Measurements from ENCODE around the gene PCNT.

Gene PCNT

GRCh38 chr21:46376231-46376628 is 52.3 kb downstream of the PCNT start (continued):
- TF ChIP-seq PRDM2 (tag by site-specific recombination; IDR thresholded peaks at IDR 0.05; ENCODE audit: borderline replicate concordance) (no peak), AEBP2 (tag by site-specific recombination; IDR thresholded peaks at IDR 0.05; ENCODE audit: borderline replicate concordance) (no peak), ZNF140 (tag by site-specific recombination; IDR thresholded peaks at IDR 0.05) (no peak), ZNF2 (tag by site-specific recombination; IDR thresholded peaks at IDR 0.05) (no peak), ZBTB6 (tag by site-specific recombination; IDR thresholded peaks at IDR 0.05) (no peak), SCRT2 (tag by site-specific recombination; IDR thresholded peaks at IDR 0.05) (no peak)

GRCh38 chr21:46376856-46377453 is 53.0 kb downstream of the PCNT start:
- Histone ChIP-seq H3K27ac (ENCODE audit: extremely low read depth, low read depth, low read length) (no peak overlapping the region), H3K36me3 (ENCODE audit: control insufficient read depth in 2 of 2, insufficient read depth in 1 of 2, low read length in 2 of 2) (peaks cover 6 to 59% of the 10 kb centered on the region in 2 experiments; a peak in 2 of 3 replicates), H3K9me3 (ENCODE audit: control insufficient read depth, insufficient read depth, low read depth, low read length) (no peaks in the 10 kb centered on the region; the same call in 1 of the 2 replicates), H3K4me3 (ENCODE audit: low read depth, low read length) (no peak overlapping the region), H3K4me1 (ENCODE audit: control insufficient read depth, insufficient read depth, low read length) (no peaks in the 10 kb centered on the region)
- TF ChIP-seq, protein P1, sequence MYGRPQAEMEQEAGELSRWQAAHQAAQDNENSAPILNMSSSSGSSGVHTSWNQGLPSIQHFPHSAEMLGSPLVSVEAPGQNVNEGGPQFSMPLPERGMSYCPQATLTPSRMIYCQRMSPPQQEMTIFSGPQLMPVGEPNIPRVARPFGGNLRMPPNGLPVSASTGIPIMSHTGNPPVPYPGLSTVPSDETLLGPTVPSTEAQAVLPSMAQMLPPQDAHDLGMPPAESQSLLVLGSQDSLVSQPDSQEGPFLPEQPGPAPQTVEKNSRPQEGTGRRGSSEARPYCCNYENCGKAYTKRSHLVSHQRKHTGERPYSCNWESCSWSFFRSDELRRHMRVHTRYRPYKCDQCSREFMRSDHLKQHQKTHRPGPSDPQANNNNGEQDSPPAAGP (tag by site-specific recombination; IDR thresholded peaks at IDR 0.05), result no peak
- TF ChIP-seq ZIC2 (tag by site-specific recombination; IDR thresholded peaks at IDR 0.05), result no peak
- TF ChIP-seq ZNF274 (IDR thresholded peaks at IDR 0.05; ENCODE audit: low read length), result no peak
- TF ChIP-seq ZNF274 (tag by site-specific recombination; IDR thresholded peaks at IDR 0.05; ENCODE audit: borderline replicate concordance), result no peak
- no peak for TF ChIP-seq ZNF510 (tag by site-specific recombination; IDR thresholded peaks at IDR 0.05; ENCODE audit: insufficient replicate concordance)
- TF ChIP-seq ZNF830 (tag by site-specific recombination; IDR thresholded peaks at IDR 0.05; ENCODE audit: low read depth), result no peak
- no peak for TF ChIP-seq ZNF426 (tag by site-specific recombination; IDR thresholded peaks at IDR 0.05)
- TF ChIP-seq TRIM28 (IDR thresholded peaks at IDR 0.05; ENCODE audit: borderline replicate concordance, low read length), result no peak
- TF ChIP-seq ZNF791 (tag by site-specific recombination; IDR thresholded peaks at IDR 0.05), result no peak
- no peak for TF ChIP-seq IKZF3 (tag by site-specific recombination; IDR thresholded peaks at IDR 0.05)
- no peak for TF ChIP-seq ZNF626 (tag by site-specific recombination; IDR thresholded peaks at IDR 0.05)
- TF ChIP-seq ZNF610 (tag by site-specific recombination; IDR thresholded peaks at IDR 0.05; ENCODE audit: borderline replicate concordance), result no peak
- no peak for TF ChIP-seq GFI1B (tag by site-specific recombination; IDR thresholded peaks at IDR 0.05)
- no peak for TF ChIP-seq TCF7L2 (IDR thresholded peaks at IDR 0.05; ENCODE audit: borderline replicate concordance, low read depth, low read length)
- CTCF ChIA-PET, result interaction anchor here (0.6 kb wide), 2 partner anchors 133 to 281 kb away, joined by 3 read pairs; no protein-coding TSS in a partner anchor
- POLR2A ChIA-PET, result interaction anchor here (0.6 kb wide), 1 partner anchor 612 kb away, joined by 3 read pairs; no protein-coding TSS in a partner anchor

All from HEK293 (cell line).